ENCODE results near the gene FDXR. TPM values are rescaled to one million over a fixed set of nuclear protein-coding genes. Genes with fewer than 3 reads are reported as not detected.
A peak's percentile ranks its signal among the peaks of the same experiment; 100 is the strongest.

Gene FDXR
- total RNA-seq, 1 donor from 2014 or later, result 11.2 TPM

GRCh38 chr17:74827800-74828199 lies 45.0 kb downstream of the FDXR start:
- ATAC-seq (peak; percentile 75), DNase-seq (peak; percentile 80)
- no peak for TF ChIP-seq CTCF (IDR thresholded peaks at IDR 0.05)
- no peaks in the 10 kb centered on the region for H3K9me3 ChIP-seq
- H3K27me3 ChIP-seq, result no peaks in the 10 kb centered on the region
- H3K36me3 ChIP-seq, result peaks cover 13% of the 10 kb centered on the region
- no peak overlapping the region for H3K27ac ChIP-seq
- intact Hi-C loops (cut with DNase I), result no loop called here
- H3K4me3 ChIP-seq, result no peak overlapping the region
- no peaks in the 10 kb centered on the region for H3K4me1 ChIP-seq

GRCh38 chr17:74825952-74826719 lies 46.7 kb downstream of the FDXR start:
- H3K27me3 ChIP-seq, result no peaks in the 10 kb centered on the region
- H3K9me3 ChIP-seq, result no peaks in the 10 kb centered on the region
- no peak overlapping the region for H3K27ac ChIP-seq
- no peaks in the 10 kb centered on the region for H3K4me1 ChIP-seq
- intact Hi-C loops (cut with DNase I), result no loop called here
- ATAC-seq (no peak), DNase-seq (no peak)
- TF ChIP-seq CTCF (IDR thresholded peaks at IDR 0.05), result no peak
- no peak overlapping the region for H3K4me3 ChIP-seq
- peaks cover 13% of the 10 kb centered on the region for H3K36me3 ChIP-seq

- intact Hi-C loops (cut with DNase I), result no loop called here
- ATAC-seq, result no peak
- Histone ChIP-seq H3K27me3 (no peaks in the 10 kb centered on the region), H3K4me1 (no peaks in the 10 kb centered on the region), H3K9me3 (no peaks in the 10 kb centered on the region), H3K4me3 (no peak overlapping the region), H3K36me3 (peaks cover 5% of the 10 kb centered on the region), H3K27ac (no peak overlapping the region)
- TF ChIP-seq CTCF (IDR thresholded peaks at IDR 0.05), result no peak
- no peak for DNase-seq
These were observed 47.7 kb downstream of the FDXR start for GRCh38 chr17:74824961-74825627.

GRCh38 chr17:74822939-74823367 lies 49.8 kb downstream of the FDXR start:
- no peak for DNase-seq
- TF ChIP-seq CTCF (IDR thresholded peaks at IDR 0.05), result no peak
- ATAC-seq, result no peak

GRCh38 chr17:74822335-74822938 lies 50.4 kb downstream of the FDXR start:
- TF ChIP-seq CTCF (IDR thresholded peaks at IDR 0.05), result no peak
- Histone ChIP-seq H3K9me3 (no peaks in the 10 kb centered on the region), H3K4me1 (no peaks in the 10 kb centered on the region), H3K36me3 (peaks cover 11% of the 10 kb centered on the region), H3K4me3 (no peak overlapping the region), H3K27me3 (no peaks in the 10 kb centered on the region), H3K27ac (no peak overlapping the region)
- intact Hi-C loops (cut with DNase I), result no loop called here
- ATAC-seq, result no peak
- no peak for DNase-seq

More at GRCh38 chr17:74822939-74823367, 49.8 kb downstream of the FDXR start:
- Histone ChIP-seq H3K27me3 (no peaks in the 10 kb centered on the region), H3K4me3 (no peak overlapping the region), H3K36me3 (peaks cover 10% of the 10 kb centered on the region), H3K4me1 (no peaks in the 10 kb centered on the region), H3K9me3 (no peaks in the 10 kb centered on the region), H3K27ac (no peak overlapping the region)
- intact Hi-C loops (cut with DNase I), result no loop called here
